Endothelial cell of hepatic sinusoid (primary cell): Measurements from ENCODE around the gene TRIM38.

Experiments used
- in situ Hi-C: cut with HindIII; loops from 2 replicates; pipeline ENCODE4 v1.10.0; 2017; ENCODE audit warnings: low sequenced_read_pairs

Gene TRIM38

GRCh38 chr6:26025047-26025893, 62.7 kb downstream of the TRIM38 start:
- in situ Hi-C loops = no loop called here

GRCh38 chr6:26025894-26026832, 63.6 kb downstream of the TRIM38 start:
- in situ Hi-C loops = no loop called here

GRCh38 chr6:26026833-26027490, 64.4 kb downstream of the TRIM38 start:
- in situ Hi-C loops = no loop called here

- in situ Hi-C loops = no loop called here
Observed at GRCh38 chr6:26027491-26028211, 65.0 kb downstream of the TRIM38 start.

GRCh38 chr6:26028212-26028745, 65.7 kb downstream of the TRIM38 start:
- in situ Hi-C loops = no loop called here

- in situ Hi-C loops = no loop called here
Observed at GRCh38 chr6:26028746-26029569, 66.4 kb downstream of the TRIM38 start.

GRCh38 chr6:26029570-26029856, 66.9 kb downstream of the TRIM38 start:
- in situ Hi-C loops = no loop called here

- in situ Hi-C loops = no loop called here
Observed at GRCh38 chr6:26029857-26030653, 67.5 kb downstream of the TRIM38 start.

- in situ Hi-C loops = no loop called here
Observed at GRCh38 chr6:26030716-26031115, 68.1 kb downstream of the TRIM38 start.

GRCh38 chr6:26031151-26031594, 68.6 kb downstream of the TRIM38 start:
- in situ Hi-C loops = no loop called here

GRCh38 chr6:26031595-26032339, 69.2 kb downstream of the TRIM38 start:
- in situ Hi-C loops = no loop called here

- in situ Hi-C loops = no loop called here
Observed at GRCh38 chr6:26032340-26033084, 69.9 kb downstream of the TRIM38 start.

GRCh38 chr6:26033085-26033940, 70.7 kb downstream of the TRIM38 start:
- in situ Hi-C loops = no loop called here

GRCh38 chr6:26033941-26034354, 71.3 kb downstream of the TRIM38 start:
- in situ Hi-C loops = no loop called here

- in situ Hi-C loops = no loop called here
Observed at GRCh38 chr6:26034905-26035304, 72.3 kb downstream of the TRIM38 start.
